ENCODE data around the gene MGME1.

MGME1 gene

DNA sequence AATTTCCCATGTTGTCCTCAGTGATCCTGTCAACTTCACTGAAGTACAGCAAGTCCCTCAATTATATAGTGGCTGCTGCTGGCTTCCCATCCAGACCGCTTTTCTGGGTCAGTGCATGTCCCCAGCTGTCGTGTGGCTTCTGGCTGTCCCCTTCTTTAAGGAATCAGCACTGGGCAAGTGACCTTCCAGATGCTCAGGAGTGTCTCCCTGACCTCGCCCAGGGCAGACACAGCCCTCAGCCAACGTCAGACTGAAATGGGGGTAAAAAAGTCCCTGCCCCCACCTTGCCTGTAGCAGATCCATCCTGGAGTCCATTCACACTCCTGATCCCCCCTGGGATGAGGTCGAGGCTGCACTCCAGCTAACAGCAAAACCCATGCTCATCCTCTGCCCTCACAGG is 65.2 kb downstream of the MGME1 start:
- Histone ChIP-seq H3K9me3 (ENCODE audit: insufficient read depth, low read depth, low read length) (no peaks in the 10 kb centered on the region), H3K4me1 (ENCODE audit: insufficient read depth, low read length, poor library complexity, severe bottlenecking) (no peaks in the 10 kb centered on the region), H3K9ac (ENCODE audit: low read depth, low read length, poor library complexity, severe bottlenecking) (no peak overlapping the region), H3K4me3 (ENCODE audit: low read length, poor library complexity, severe bottlenecking) (no peak overlapping the region), H3F3A (ENCODE audit: low read depth) (no peaks in the 10 kb centered on the region), H3K79me2 (ENCODE audit: insufficient read depth, low read length) (no peaks in the 10 kb centered on the region), H3K27me3 (ENCODE audit: insufficient read depth, low read length, poor library complexity, severe bottlenecking) (no peaks in the 10 kb centered on the region), H4K20me1 (ENCODE audit: insufficient read depth, low read length, poor library complexity, severe bottlenecking) (no peaks in the 10 kb centered on the region), H3K9me2 (replicated peaks; ENCODE audit: low read depth, low read length) (no peaks in the 10 kb centered on the region), H3K36me3 (ENCODE audit: insufficient read depth, low read length) (no peaks in the 10 kb centered on the region), H3K4me2 (ENCODE audit: low read depth, low read length, poor library complexity, severe bottlenecking) (no peak overlapping the region), H2AFZ (ENCODE audit: low read length) (no peak overlapping the region)
- TF ChIP-seq, protein P1, sequence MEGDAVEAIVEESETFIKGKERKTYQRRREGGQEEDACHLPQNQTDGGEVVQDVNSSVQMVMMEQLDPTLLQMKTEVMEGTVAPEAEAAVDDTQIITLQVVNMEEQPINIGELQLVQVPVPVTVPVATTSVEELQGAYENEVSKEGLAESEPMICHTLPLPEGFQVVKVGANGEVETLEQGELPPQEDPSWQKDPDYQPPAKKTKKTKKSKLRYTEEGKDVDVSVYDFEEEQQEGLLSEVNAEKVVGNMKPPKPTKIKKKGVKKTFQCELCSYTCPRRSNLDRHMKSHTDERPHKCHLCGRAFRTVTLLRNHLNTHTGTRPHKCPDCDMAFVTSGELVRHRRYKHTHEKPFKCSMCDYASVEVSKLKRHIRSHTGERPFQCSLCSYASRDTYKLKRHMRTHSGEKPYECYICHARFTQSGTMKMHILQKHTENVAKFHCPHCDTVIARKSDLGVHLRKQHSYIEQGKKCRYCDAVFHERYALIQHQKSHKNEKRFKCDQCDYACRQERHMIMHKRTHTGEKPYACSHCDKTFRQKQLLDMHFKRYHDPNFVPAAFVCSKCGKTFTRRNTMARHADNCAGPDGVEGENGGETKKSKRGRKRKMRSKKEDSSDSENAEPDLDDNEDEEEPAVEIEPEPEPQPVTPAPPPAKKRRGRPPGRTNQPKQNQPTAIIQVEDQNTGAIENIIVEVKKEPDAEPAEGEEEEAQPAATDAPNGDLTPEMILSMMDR (conservative IDR thresholded peaks at IDR 0.05; ENCODE audit: low read length), result no peak

DNA sequence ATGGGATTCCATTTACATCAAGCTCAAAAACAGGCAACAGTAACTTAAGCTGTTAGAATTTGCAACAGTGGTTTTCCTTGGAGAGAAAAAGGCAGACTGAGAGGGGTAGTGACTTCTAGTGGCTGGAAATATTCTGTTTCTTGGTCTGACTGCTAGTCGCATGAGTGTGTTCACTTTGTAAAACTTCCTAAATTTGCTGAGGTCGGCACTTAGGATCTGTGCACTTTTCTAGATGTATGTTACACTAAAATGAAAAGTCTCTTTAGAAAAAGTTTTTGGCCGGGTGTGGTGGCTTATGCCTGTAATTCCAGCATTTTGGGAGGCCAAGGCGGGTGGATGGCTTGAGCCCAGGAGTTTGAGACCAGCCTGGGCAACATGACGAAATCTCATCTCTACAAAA is 70.2 kb downstream of the MGME1 start:
- Histone ChIP-seq H3K4me1 (ENCODE audit: insufficient read depth, low read length, poor library complexity, severe bottlenecking) (no peaks in the 10 kb centered on the region), H4K20me1 (ENCODE audit: insufficient read depth, low read length, poor library complexity, severe bottlenecking) (no peaks in the 10 kb centered on the region), H3K9me2 (replicated peaks; ENCODE audit: low read depth, low read length) (no peaks in the 10 kb centered on the region), H3K79me2 (ENCODE audit: insufficient read depth, low read length) (no peaks in the 10 kb centered on the region), H3K4me3 (ENCODE audit: low read length, poor library complexity, severe bottlenecking) (no peak overlapping the region), H3K9ac (ENCODE audit: low read depth, low read length, poor library complexity, severe bottlenecking) (no peak overlapping the region), H3K27me3 (ENCODE audit: insufficient read depth, low read length, poor library complexity, severe bottlenecking) (no peaks in the 10 kb centered on the region), H3K4me2 (ENCODE audit: low read depth, low read length, poor library complexity, severe bottlenecking) (no peak overlapping the region), H3K36me3 (ENCODE audit: insufficient read depth, low read length) (no peaks in the 10 kb centered on the region), H3K9me3 (ENCODE audit: insufficient read depth, low read depth, low read length) (no peaks in the 10 kb centered on the region), H3F3A (ENCODE audit: low read depth) (no peaks in the 10 kb centered on the region), H2AFZ (ENCODE audit: low read length) (no peak overlapping the region)
- TF ChIP-seq, protein P1 (conservative IDR thresholded peaks at IDR 0.05; ENCODE audit: low read length), result no peak
- TF ChIP-seq EZH2phosphoT487 (IDR thresholded peaks at IDR 0.05; ENCODE audit: borderline replicate concordance), result no peak

Measured in Loucy (cell line).